Right ventricle myocardium inferior (tissue), 1 donor: ENCODE data around the gene CDH15. TPM values are rescaled to one million over a fixed set of nuclear protein-coding genes. Genes with fewer than 3 reads are reported as not detected.

Experiments
- ATAC-seq: fragments of 200-7000 bp; cut with Tn5 transposase; one replicate; pipeline ENCODE4 v1.9.1; 2020; ENCODE audit warnings: mild to moderate bottlenecking, moderate library complexity
- DNase-seq: peaks from one replicate; pipeline ENCODE4 v3.0.0; 2021; ENCODE audit errors: missing footprints
- intact Hi-C: fragments of 100-400 bp; cut with DNase I; formaldehyde crosslinking; loops from one replicate; pipeline ENCODE4 v1.11.0; 2022
- total RNA-seq: library from RNA; stranded (reverse); fragmentation: NEBNext Ultra II Directional; extraction: Animal tissue kit (Norgen Biotek cat#: 25700); gene quantifications from one replicate; pipeline ENCODE4 v1.2.1, GENCODE V29; 2021
- donor health status: DM: no; HTN: yes; CAD: no; lungs with severe emphysema.

CDH15 gene
- total RNA-seq, 1 donor from 2014 or later, result not detected

GRCh38 chr16:89138843-89139520, 32.6 kb upstream of the CDH15 start:
- intact Hi-C loops, result no loop called here
- DNase-seq (peak; percentile 43), ATAC-seq (no peak)

- DNase-seq (peak; percentile 33), ATAC-seq (no peak)
- intact Hi-C loops, result no loop called here
Observed at GRCh38 chr16:89139907-89140361, 31.6 kb upstream of the CDH15 start.

GRCh38 chr16:89140401-89140800, 31.1 kb upstream of the CDH15 start:
- intact Hi-C loops, result no loop called here
- peak; percentile 51 for DNase-seq
- ATAC-seq, result no peak

- ATAC-seq (no peak), DNase-seq (peak; percentile 16)
Observed at GRCh38 chr16:89140981-89141883, 30.3 kb upstream of the CDH15 start.

GRCh38 chr16:89141884-89142267, 29.7 kb upstream of the CDH15 start:
- DNase-seq (peak; percentile 44), ATAC-seq (no peak)
- intact Hi-C loops, result no loop called here

More at GRCh38 chr16:89140981-89141883, 30.3 kb upstream of the CDH15 start:
- intact Hi-C loops, result no loop called here

- no peak for DNase-seq
- ATAC-seq, result no peak
- intact Hi-C loops, result no loop called here
Observed at GRCh38 chr16:89142474-89143195, 28.9 kb upstream of the CDH15 start.

GRCh38 chr16:89143201-89143741, 28.3 kb upstream of the CDH15 start:
- intact Hi-C loops, result no loop called here
- DNase-seq (peak; percentile 45), ATAC-seq (no peak)

GRCh38 chr16:89143911-89144675, 27.5 kb upstream of the CDH15 start:
- no peak for ATAC-seq
- peak; percentile 16 for DNase-seq
- intact Hi-C loops, result no loop called here

- DNase-seq (no peak), ATAC-seq (no peak)
- intact Hi-C loops, result no loop called here
Observed at GRCh38 chr16:89144681-89145080, 26.9 kb upstream of the CDH15 start.

- ATAC-seq (no peak), DNase-seq (no peak)
- intact Hi-C loops, result no loop called here
Observed at GRCh38 chr16:89145406-89146161, 26.0 kb upstream of the CDH15 start.

- no peak for ATAC-seq
- intact Hi-C loops, result no loop called here
- peak; percentile 22 for DNase-seq
Observed at GRCh38 chr16:89146211-89147005, 25.1 kb upstream of the CDH15 start.

- ATAC-seq (no peak), DNase-seq (no peak)
- intact Hi-C loops, result no loop called here
Observed at GRCh38 chr16:89147085-89147817, 24.3 kb upstream of the CDH15 start.

- intact Hi-C loops, result no loop called here
- no peak for ATAC-seq
- DNase-seq, result no peak
Observed at GRCh38 chr16:89149386-89149785, 22.2 kb upstream of the CDH15 start.

GRCh38 chr16:89150090-89150835, 21.3 kb upstream of the CDH15 start:
- intact Hi-C loops, result no loop called here
- DNase-seq, result peak; percentile 56

GRCh38 chr16:89150981-89151380, 20.6 kb upstream of the CDH15 start:
- no peak for ATAC-seq
- intact Hi-C loops, result no loop called here
- peak; percentile 43 for DNase-seq

More at GRCh38 chr16:89150090-89150835, 21.3 kb upstream of the CDH15 start:
- no peak for ATAC-seq
